Measurements from ENCODE around the gene ANO4.
"Not testable (repeated sequence)": the region's sequence is repeated elsewhere in the genome, so short reads cannot be mapped to it uniquely, and the experiment has no call there.

DNA sequence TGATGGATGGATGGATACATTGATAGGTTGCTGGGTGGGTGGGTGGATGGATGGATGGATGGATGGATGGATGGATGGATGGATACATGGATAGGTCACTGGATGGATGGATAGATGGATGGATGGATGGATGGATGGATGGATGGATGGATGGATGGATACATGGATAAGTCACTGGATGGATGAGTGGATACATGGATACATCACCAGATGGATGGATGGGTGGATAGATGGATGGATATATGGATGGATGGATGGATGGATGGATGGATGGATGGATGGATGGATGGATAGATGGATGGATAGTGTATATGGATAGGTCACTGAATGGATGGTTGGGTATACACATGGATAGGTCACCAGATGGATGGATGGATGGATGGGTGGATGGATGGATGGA, 194.9 kb downstream of the ANO4 start:
- TF ChIP-seq POLR2AphosphoS5 (IDR thresholded peaks at IDR 0.05; ENCODE audit: borderline replicate concordance, low read depth, low read length); FOXP2 (optimal IDR thresholded peaks at IDR 0.05; ENCODE audit: control extremely low read depth, extremely low read length, insufficient read depth): not testable (repeated sequence)
